Smooth muscle cell (in vitro differentiated cells): ENCODE results near the gene SERGEF. TPM values are rescaled to one million over a fixed set of nuclear protein-coding genes. Genes with fewer than 3 reads are reported as not detected.

Source experiments
- DNase-seq: peaks from one replicate; lab custom pipeline; 2025; ENCODE audit not compliant: unreplicated experiment; lab: John Stamatoyannopoulos, UW
- H2AFZ ChIP-seq: fragments of 200-600 bp; sonication (generic); 2 replicates; pipeline ENCODE4 v1.6.0; 2016; ENCODE audit warnings: antibody characterized with exemption, low read depth, mild to moderate bottlenecking
- H3F3A ChIP-seq: fragments of 200-600 bp; sonication (generic); 2 replicates; pipeline ENCODE4 v1.6.0; 2017; ENCODE audit warnings: antibody characterized with exemption, low read depth
- H3K27ac ChIP-seq: fragments of 200-600 bp; sonication (generic); 2 replicates; pipeline ENCODE4 v1.5.1; 2016; ENCODE audit warnings: low read depth, mild to moderate bottlenecking
- H3K27me3 ChIP-seq: fragments of 200-600 bp; sonication (generic); 2 replicates; pipeline ENCODE4 v1.6.1; 2016; ENCODE audit warnings: low read depth, mild to moderate bottlenecking
- H3K36me3 ChIP-seq: fragments of 200-600 bp; sonication (generic); 2 replicates; pipeline ENCODE4 v1.5.1; 2016; ENCODE audit warnings: low read depth
- H3K4me1 ChIP-seq: fragments of 200-600 bp; sonication (generic); 2 replicates; pipeline ENCODE4 v1.5.1; 2016; ENCODE audit warnings: low read depth
- H3K4me2 ChIP-seq: fragments of 200-600 bp; sonication (generic); 2 replicates; pipeline ENCODE4 v1.6.0; 2016; ENCODE audit warnings: mild to moderate bottlenecking
- H3K4me3 ChIP-seq: fragments of 200-600 bp; sonication (generic); 2 replicates; pipeline ENCODE4 v1.5.1; 2016; ENCODE audit warnings: mild to moderate bottlenecking
- H3K79me2 ChIP-seq: fragments of 200-600 bp; sonication (generic); 2 replicates; pipeline ENCODE4 v1.6.0; 2016; ENCODE audit warnings: low read depth, mild to moderate bottlenecking
- H3K9ac ChIP-seq: fragments of 200-600 bp; sonication (generic); 2 replicates; pipeline ENCODE4 v1.6.0; 2016; ENCODE audit warnings: low read depth
- H3K9me3 ChIP-seq: fragments of 200-600 bp; sonication (generic); replicated peaks from 2 replicates; pipeline ENCODE4 v1.5.1; 2016; ENCODE audit warnings: low read depth
- H4K20me1 ChIP-seq: fragments of 200-600 bp; sonication (generic); 2 replicates; pipeline ENCODE4 v1.6.0; 2016; ENCODE audit warnings: low read depth
- CTCF ChIP-seq: fragments of 200-600 bp; sonication (generic); IDR thresholded peaks from 2 replicates; pipeline ENCODE4 v1.5.1; 2017; ENCODE audit warnings: borderline replicate concordance, mild to moderate bottlenecking, antibody characterized with exemption; ENCODE audit not compliant: insufficient read depth, poor library complexity, severe bottlenecking
- WGBS: methylation state at CpG from one replicate; pipeline ENCODE4 v1.1.7; 2016; ENCODE audit warnings: low lambda C conversion rate; 5-methylcytosine and 5-hydroxymethylcytosine counted together
- polyA plus RNA-seq: library from polyadenylated mRNA; unstranded; fragments of >200 nt; fragmentation: Nextera tagmentation; extraction: Ambion mirVana; gene quantifications from 2 replicates; pipeline ENCODE4 v1.2.1, GENCODE V29; 2016
- total RNA-seq: library from RNA; depleted of rRNA; stranded (reverse); fragments of >200 nt; gene quantifications from 2 replicates; pipeline ENCODE4 v1.2.3, GENCODE V29; 2014

Gene SERGEF
- total and polyA plus RNA-seq, 2 experiments from 2014 or later: 4.9 to 7.4 TPM

DNA sequence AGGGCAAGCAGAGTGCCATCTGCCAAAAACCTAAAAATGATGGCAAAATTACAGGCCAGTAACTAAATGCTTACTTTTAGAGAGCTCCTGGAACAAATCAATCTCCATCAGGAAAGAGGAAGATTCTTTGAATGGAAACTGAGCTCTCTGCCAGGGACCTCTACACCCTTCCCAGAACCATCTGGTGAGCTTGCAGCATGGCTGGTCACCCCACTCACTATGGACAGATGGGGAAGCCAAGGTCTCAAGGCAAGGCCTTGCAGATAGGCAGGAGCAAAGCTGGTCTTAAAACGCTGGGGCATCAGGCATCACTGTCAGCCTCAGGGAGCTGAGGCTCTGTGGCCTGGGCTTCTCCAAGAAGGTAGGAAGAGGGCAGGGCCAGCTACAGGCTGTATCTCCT is 36.2 kb downstream of the SERGEF start:
- 82% methylated on average over 1 of the region's 1 CpG for WGBS
- Histone ChIP-seq H4K20me1 (no peaks in the 10 kb centered on the region), H3K9me3 (no peaks in the 10 kb centered on the region), H2AFZ (no peak overlapping the region), H3F3A (no peaks in the 10 kb centered on the region), H3K4me2 (no peak overlapping the region), H3K9ac (no peak overlapping the region), H3K27ac (no peak overlapping the region), H3K36me3 (no peaks in the 10 kb centered on the region), H3K27me3 (no peaks in the 10 kb centered on the region), H3K4me3 (no peak overlapping the region), H3K4me1 (no peaks in the 10 kb centered on the region), H3K79me2 (no peaks in the 10 kb centered on the region)
- no peak for DNase-seq
- TF ChIP-seq CTCF: no peak

DNA sequence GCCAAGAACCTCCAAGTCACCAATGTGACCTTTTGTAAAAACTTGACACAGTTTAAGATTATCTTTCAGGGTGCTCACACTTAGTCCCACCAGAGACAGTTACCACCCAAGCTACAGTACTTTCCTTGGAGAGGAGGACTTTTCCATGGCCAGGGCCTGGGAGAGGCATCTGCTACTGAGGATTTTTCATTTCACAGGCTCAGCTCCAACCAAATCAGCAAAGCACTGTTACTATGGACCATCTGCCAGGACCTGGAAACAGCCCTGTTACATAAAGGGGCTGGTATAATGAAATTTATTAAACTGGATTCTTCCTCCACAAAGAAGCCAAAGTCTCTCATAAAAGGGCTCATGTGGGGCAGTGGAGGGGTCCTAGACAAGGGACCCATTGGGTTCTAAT is 38.6 kb downstream of the SERGEF start:
- no peaks in the 10 kb centered on the region for H3K4me1 ChIP-seq
- no peak for DNase-seq
- H3K36me3 ChIP-seq: no peaks in the 10 kb centered on the region
- no peak overlapping the region for H3K27ac ChIP-seq
- no peaks in the 10 kb centered on the region for H3F3A ChIP-seq
- H3K79me2 ChIP-seq: no peaks in the 10 kb centered on the region
- no peaks in the 10 kb centered on the region for H3K27me3 ChIP-seq
- no peaks in the 10 kb centered on the region for H3K9me3 ChIP-seq
- TF ChIP-seq CTCF: no peak
- H3K4me3 ChIP-seq: no peak overlapping the region
- no peak overlapping the region for H3K4me2 ChIP-seq
- H2AFZ ChIP-seq: no peak overlapping the region
- H3K9ac ChIP-seq: no peak overlapping the region
- H4K20me1 ChIP-seq: no peaks in the 10 kb centered on the region

DNA sequence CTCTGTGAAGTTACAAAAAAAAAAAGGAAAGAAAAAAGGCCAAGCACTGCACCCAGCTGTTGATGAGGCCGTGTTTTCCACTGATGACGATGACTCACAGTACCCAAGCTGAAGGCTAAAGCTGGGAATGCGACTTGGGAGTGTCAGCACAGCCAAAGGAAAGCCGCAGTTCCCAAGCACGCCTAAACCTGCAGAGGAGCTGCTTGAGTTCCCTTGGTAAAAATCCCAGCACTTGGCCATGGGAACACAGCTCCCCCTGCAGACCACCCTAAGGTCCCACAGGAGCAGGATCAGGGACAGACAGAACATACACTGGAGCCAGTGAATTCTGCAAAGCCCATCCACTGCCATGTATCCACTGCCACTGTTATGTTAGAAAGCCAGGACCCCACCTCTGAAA is 39.9 kb downstream of the SERGEF start:
- Histone ChIP-seq H3K9ac (no peak overlapping the region), H3K4me2 (no peak overlapping the region), H3K4me1 (no peaks in the 10 kb centered on the region), H3F3A (no peaks in the 10 kb centered on the region), H3K36me3 (no peaks in the 10 kb centered on the region), H3K9me3 (no peaks in the 10 kb centered on the region), H2AFZ (no peak overlapping the region), H4K20me1 (no peaks in the 10 kb centered on the region), H3K27ac (no peak overlapping the region), H3K27me3 (no peaks in the 10 kb centered on the region), H3K79me2 (no peaks in the 10 kb centered on the region), H3K4me3 (no peak overlapping the region)
- TF ChIP-seq CTCF: peak; percentile 61
- 3% methylated on average over 5 of the region's 5 CpGs for WGBS
- no peak for DNase-seq

DNA sequence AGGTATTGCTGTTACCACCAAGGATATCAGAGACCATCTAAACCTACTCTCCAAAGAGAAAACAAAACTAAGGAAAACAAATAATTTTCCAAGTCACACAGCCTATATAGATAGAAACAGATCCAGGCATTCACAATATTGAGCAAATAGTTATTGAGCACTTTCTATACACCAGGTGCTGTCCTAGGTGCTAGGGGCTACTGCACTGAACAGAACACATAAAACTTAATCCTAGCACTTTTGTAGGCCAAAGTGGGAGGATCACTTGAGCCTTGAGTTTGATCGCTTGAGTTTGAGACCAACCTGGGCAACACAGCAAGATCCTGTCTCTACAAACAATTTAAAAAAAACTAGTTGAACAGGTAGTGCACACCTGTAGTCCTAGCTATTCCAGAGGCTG is 44.6 kb downstream of the SERGEF start:
- Histone ChIP-seq H3F3A (no peaks in the 10 kb centered on the region), H2AFZ (no peak overlapping the region), H3K36me3 (no peaks in the 10 kb centered on the region), H3K79me2 (no peaks in the 10 kb centered on the region), H3K27ac (no peak overlapping the region), H3K4me2 (no peak overlapping the region), H3K4me1 (no peaks in the 10 kb centered on the region), H4K20me1 (no peaks in the 10 kb centered on the region), H3K27me3 (no peaks in the 10 kb centered on the region), H3K9ac (no peak overlapping the region), H3K9me3 (no peaks in the 10 kb centered on the region), H3K4me3 (no peak overlapping the region)
- TF ChIP-seq CTCF: no peak
- 89% methylated on average over 1 of the region's 1 CpG for whole genome bisulfite sequencing
- no peak for DNase-seq
